Activated CD4-positive, alpha-beta T cell treated with anti-CD3 and anti-CD28 coated beads, Interleukin-2, amount 50 U/mL, for 48 hours (primary cell): ENCODE results near the gene UTF1.
"Not testable (repeated sequence)": the region's sequence is repeated elsewhere in the genome, so short reads cannot be mapped to it uniquely, and the experiment has no call there.

ENCODE experiments used
- DNase-seq, 2 experiments: peaks; one replicate each; pipeline ENCODE4 v3.0.0-alpha.2; 2020

The UTF1 gene

DNA sequence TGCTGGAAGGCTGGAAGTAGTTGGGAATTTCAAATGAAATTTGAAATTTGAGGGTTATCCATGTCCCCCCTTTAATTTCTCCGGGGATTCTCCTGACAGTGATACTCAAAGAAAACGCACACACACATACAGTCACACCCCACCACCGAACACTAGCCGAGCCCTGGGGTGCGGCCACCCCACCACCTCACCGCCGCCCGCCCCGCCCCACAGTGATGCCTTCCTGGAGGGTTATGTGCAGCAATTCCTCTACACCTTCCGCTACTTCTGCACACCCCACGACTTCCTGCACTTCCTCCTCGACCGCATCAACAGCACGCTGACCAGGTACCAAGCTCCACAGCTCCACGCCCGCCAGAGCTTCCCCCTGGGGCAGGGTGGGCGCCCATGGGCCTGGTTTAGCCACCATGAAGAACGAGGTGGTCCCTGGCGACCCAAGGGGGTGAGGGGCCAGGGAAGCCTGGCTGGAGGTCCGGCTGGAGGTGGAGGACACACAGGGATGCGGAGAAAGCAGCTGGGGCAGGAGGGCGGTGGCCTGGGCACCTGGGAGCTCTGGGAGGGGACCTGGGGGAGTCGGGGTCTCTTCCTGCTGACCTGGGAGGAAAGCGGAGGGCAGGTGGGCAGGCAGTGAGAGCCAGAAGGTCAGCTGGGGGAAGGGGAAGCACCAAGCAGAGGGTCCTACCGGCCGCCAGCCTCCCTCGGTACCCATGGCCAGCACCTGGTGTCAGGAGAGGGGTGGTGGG, 19.4 kb upstream of the UTF1 start:
- no peak for DNase-seq

DNA sequence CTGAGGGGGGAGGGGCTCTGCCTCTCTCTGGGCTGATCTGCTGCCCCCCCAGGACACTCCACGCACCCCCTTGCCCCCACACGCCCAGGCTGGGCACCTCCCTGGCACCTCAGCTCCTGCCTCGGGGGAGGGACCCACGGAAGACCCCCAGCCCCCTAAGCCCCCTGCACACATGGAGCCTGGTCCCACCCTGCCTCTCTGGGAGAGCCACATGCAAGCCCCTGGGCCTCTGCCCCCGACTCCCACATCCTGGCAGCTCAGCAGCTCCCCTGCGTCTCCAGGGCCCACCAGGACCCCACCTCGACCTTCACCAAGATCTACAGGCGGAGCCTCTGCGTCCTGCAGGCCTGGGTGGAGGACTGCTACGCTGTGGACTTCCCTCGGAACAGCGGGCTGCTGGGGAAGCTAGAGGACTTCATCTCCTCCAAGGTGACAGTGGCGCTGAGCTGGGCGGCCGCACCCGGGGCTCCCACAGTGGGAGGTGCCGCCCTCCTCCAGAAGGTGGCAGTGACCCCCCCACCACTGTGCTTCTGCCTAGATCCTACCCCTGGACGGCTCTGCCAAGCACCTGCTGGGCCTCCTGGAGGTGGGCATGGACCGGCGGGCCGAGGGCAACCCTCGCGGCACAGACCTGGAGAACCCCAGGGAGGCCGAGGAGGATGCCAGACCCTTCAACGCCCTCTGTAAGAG, 18.7 kb upstream of the UTF1 start:
- DNase-seq: no peak

DNA sequence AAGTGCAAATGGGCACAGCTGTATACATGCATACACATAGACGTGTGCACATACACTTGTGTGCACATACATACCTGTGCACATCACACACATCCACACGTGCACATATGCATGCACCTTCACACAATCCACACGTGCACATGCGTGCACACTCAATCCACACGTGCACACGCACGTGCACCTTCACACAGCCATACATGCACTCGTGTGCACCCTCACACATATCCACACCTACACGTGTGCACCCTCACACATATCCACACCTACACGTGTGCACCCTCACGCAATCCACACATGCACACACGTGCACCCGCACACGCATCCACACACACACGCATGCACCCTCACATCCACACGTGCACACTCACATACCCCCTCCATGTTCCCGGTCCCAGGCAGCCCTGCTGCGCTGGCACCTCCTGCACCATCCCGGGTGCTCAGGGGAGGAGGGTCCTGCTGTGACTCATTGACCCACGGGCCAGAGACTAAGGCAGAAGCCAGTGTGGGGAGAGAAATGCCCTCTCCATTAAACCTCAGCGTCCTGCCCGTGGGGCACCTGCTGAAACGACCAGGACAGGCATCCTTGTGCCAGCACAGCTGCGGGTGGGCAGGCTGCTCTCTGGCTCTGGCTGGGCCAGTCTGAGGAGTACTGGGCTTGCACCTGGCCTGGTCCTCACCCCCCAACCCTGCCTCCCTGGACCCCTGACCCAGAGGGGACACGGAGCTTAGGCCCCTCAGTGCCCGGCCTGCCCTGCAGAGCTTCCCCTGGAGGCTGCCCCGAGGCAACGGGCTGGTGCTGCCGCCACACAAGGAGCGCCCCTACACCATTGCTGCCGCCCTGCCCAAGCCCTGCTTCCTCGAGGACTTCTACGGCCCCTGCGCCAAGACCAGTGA, 17.8 kb upstream of the UTF1 start:
- DNase-seq: no peak

DNA sequence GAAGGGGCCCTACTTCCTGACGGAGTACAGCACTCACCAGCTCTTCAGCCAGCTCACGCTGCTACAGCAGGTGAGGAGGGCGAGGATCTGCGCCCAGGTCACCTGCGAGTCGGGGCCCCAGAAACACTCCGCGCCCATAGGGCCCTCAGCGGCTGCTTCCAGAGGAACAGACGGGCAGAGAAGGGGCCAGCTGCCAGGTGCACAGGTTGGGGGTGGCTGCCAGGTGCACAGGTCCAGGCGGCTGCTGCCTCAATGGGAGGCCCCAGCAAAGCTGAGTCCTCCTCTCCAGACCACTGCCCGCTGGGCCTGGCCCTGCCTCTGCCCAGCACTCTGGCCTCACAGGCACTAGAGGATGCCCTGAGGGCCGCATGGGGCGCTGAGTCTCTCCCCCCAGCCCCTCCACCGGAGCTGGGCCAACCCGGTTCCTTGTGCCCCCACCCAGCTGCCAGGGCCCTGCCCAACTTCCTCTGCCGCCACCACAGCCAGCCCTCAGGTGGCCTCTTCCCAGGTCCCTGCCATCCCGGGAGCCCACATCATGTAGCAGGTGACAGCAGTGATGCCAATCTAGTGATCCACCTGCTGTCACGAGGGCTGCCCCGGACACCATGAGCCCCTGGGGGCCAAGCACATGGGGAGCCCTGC, 17.0 kb upstream of the UTF1 start:
- no peak for DNase-seq

DNA sequence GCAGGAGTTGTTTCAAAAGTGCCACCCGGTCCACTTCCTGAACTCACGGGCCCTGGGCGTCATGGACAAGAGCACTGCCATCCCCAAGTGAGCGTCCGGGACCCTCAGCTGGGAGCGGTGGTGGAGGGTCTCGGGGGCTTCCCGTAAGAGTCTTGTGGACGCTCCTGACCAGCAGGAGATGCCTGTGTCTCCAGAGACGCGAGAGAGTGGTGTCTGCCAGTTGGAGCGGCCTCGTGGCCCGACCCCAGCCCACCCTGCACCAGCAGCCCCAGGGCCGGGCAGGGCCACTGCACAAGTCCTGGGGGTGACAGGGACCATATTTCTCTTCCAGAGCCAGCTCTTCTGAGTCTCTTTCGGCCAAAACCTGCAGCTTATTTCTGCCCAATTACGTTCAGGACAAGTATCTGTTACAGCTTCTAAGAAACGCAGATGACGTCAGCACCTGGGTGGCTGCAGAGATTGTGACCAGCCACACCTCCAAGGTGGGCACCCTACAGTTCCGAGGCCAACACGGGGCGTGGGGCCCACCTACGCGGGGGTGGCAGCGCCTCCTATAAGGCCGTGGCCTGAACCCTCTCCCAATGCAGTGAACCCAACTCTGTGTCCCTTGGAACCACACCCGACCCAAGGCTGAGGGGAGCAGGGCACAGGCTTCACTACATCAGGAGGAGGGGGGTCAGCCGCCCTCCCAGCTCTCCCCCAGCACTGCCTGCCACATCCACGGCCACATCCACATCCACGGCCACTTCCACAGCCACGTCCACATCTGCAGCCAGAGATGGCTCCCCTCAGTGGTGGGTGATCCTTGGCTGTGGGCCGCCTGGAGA, 16.2 kb upstream of the UTF1 start:
- DNase-seq: no peak

DNA sequence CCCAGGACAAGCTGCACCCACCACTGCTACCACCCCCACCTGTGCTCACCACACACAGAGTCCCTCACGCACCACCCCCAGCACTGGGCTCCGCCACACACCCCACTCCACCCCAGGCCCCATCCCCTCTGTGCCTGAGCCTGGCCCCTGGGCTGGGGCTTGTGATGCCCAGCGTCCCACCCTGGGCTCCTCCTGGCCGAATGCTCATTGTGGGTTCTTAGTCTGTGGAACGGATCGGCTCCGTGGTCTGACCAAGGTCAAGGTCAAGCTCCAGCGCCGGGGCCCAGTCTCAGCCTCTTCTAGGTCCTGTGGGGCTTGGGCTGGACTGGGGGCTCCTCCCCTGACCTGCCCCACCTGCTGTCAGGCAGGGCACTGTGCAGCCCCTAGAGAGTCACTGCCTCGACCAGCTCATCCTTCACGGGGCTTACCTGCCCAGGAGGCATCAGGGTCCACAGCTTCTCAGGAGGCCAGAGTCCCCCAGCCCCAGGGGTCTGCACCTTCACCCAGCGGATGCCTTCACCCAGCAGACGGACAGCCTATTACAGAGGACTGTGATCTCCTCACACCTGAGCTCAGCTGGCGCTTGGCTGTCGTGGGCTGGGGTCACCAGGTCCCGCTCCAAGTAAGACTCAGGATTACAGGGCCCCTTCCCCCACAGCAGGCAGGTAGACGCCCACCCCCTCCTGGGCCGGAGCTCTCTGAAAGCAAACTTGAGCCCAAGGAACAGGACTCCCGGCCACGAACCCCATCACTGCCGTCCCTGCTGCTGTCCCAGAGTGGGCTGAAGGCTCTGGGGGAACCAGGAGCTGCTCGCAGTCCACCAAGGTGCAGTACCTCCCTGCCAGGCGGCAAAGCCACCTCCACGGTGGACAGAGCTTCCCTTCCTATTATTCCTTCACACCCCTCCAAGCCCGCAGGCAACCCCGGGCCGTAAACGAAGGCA, 15.3 kb upstream of the UTF1 start:
- DNase-seq: no peak

DNA sequence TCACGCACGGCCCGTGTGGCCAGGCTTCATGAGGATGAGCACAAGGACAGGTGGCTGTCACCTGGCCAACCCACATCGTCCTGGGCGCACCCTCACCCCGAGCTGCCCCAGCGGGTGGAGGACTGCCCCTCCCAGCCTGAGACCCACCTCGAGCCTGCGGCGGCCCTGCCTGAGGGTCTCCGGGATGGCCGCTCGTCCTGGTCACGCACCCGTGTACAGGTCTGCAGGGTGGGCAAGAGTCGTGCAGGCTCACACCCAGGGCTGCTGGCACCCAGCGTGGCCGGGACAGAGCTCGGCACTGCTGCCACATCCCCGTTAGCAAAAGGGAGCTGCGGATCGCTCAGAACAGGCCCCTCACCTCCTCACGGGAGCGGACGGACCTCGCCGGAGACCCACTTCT, 14.4 kb upstream of the UTF1 start:
- DNase-seq: no peak

DNA sequence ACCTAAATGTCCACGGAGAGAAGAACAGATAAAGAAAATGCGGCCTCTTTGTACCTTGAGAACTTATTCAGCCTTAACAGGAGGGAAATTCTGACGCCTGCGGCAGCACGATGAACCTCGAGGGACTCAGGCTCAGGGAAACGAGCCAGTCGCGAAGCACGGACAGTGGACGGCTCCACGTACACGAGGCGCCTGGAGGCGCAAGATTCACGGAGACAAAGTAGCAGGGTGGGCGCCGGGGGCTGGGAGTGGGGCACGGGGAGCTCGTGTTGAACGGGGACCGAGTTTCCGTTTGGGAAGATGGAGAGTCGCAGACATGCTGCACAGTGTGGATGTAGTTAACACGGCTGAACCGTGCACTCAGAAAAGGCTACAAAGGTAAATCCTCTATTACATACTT, 13.2 kb upstream of the UTF1 start:
- no peak for DNase-seq

DNA sequence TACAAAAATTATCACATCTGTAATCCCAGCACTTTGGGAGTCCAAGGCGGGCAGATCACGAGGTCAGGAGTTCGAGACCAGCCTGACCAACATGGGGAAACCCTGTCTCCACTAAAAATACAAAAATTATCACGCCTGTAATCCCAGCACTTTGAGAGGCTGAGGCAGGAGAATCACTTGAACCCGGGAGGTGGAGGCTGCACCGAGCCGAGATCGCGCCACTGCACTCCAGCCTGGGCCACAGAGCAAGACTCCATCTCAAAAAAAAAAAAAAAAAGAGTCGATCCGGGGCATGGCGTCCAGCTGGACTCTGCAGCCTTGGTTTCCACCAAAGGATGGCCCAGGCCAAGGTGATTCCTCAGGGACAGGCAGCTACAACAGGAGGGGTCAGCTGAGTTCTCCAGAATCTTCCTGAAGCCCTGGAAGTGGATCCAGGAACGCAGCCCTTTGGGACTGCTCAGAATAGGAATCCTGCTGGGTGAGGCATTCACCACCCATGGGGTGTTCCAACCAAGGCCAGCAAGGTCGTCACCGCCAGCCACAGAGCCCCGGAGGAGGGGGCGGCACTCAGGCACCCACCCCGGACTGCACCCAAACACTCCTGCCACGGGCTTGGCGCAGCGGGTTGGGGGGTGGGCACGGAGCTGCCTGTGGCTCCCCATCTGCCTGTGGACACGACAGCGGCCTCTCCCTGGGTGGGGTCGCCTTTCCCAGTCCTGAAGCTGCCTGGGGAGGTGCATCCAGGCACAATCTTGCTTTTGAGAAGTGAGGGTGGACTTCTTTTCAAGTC, 12.0 kb upstream of the UTF1 start:
- no peak for DNase-seq

DNA sequence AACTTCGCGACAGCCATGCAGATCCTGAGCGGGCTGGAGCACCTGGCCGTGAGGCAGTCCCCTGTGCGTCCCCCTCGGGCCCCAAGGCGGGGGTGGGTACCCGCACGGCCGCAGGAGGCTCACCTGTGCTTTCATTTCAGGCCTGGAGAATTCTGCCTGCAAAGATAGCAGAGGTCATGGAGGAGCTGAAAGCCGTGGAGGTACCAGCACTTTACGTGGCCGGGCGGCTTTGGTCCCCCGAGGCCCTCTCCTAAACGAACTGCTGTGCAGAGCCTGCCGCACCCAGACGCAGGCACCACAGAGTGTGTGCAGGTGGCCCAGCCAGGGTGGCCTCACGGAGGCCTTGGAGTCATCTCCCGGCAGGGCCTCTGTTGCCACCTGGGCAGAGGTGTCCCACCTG, 11.1 kb upstream of the UTF1 start:
- DNase-seq: no peak

DNA sequence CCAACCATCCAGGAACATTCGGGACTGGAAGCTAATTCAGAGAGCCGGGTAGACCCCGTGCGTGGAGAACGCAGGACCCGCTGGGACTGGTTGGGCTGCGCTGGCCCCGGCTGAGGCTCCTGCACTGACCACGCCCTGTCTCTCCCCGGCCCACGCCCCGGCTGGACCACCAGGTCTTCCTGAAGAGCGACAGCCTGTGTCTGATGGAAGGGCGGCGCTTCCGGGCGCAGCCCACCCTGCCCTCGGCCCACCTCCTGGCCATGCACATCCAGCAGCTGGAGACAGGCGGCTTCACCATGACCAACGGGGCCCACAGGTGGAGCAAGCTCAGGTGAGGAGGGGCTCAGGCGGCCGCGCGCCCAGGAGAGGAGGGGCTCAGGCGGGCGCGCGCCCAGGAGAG, 10.2 kb upstream of the UTF1 start:
- no peak for DNase-seq

DNA sequence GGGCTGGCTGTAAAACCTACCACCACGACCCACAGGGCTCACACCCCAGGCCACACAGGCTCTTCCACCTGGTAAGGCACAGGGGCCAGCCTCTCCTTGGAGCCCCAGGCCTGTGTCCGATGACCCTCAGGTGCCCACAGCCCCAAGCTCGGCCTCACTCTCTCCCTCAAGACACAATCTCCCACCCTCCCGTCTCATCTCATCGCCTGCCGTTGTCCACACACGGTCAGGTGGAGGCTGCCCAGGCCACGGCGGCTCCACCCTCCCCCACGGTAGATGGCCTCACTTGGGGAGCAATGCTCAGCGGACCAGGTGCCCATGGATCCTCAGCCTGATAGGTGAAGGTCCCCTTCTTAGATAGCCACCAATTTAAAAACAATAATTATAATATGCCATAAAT, 8.7 kb upstream of the UTF1 start:
- DNase-seq: no peak

DNA sequence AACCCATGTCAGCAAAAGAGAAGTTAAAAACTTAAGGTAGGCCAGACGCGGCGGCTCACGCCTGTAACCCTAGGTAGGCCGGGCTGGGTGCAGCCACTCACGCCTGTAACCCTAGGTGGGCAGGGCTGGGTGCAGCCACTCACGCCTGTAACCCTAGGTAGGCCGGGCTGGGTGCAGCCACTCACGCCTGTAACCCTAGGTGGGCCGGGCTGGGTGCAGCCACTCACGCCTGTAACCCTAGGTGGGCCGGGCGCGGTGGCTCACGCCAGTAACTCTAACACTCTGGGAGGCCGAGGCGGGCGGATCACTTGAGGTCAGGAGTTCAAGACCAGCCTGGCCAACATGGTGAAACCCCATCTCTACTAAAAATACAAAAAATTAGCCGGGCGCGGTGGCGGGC, 8.3 kb upstream of the UTF1 start:
- DNase-seq: not testable (repeated sequence)

DNA sequence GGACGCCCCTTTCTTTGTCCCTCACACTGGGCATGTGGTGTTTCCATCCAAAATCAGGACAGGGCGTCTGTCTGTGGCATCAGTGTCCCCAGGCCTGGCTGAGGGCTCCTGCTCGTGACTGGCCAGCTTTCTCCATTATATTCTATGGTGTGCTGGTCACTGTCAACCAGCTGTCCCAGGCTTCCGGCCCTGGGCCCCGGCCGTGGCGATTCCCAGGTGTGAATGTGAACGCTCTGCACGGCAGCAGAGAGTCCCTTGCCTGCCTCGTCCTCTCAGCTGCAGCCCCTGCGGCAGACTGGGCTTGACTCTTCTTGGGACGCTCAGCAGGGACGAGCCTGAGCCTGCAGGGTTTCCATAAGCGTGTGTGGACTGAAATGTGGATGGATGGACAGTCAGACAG, 5.9 kb upstream of the UTF1 start:
- DNase-seq: no peak

DNA sequence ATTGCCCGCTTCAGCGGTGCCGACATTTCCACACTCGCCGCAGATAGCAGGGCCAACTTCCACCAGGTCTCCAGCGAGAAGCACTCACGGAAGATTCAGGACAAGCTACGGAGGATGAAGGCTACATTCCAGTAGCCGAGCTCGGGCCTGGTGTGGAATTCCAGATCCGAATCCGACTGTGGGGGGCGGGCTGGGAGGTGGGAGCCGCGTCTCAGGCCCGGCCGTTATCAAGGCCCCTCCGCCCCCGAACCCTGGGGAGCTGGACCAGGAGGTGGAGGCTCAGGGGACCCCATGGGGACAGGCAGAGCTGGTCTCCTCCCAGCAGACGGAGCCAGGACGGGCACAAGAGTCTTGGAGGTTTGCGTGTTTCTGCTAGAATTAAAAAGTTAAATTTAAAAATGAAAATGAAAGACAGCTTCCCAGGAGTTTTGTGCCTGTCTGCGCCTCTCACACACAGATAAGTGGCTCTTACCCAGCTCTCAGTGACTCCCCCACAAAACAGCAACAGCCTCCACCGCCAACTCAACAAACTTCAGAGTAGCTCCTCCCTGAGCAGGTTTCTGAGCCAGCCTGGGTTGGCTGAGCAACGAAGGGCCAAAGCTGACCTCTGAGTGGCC, 5.2 kb upstream of the UTF1 start:
- no peak for DNase-seq

DNA sequence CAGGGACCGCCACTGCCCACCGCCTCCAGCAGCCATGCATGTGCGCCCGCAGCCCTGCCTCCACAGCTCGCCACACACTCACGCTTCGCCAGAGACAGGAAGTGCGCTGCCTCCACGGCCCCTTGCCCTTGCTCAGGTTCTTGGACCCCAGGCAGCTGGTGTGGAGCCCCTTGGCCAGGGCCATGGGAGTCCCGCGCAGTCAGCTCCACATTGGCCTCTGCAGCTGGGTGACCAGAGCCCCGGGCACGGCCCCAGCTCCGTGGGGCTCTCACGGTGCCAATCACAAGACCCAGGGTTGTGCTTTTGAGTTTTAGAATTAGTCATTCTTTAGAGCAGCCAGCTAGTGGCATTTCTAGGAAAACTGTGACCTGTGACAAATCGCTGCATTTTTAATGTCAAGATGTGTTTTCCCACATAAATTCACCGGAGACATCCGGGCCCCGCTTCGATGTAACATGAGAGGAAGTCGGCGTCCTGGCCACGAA, 4.3 kb upstream of the UTF1 start:
- DNase-seq: peak; percentile 26 to 40

DNA sequence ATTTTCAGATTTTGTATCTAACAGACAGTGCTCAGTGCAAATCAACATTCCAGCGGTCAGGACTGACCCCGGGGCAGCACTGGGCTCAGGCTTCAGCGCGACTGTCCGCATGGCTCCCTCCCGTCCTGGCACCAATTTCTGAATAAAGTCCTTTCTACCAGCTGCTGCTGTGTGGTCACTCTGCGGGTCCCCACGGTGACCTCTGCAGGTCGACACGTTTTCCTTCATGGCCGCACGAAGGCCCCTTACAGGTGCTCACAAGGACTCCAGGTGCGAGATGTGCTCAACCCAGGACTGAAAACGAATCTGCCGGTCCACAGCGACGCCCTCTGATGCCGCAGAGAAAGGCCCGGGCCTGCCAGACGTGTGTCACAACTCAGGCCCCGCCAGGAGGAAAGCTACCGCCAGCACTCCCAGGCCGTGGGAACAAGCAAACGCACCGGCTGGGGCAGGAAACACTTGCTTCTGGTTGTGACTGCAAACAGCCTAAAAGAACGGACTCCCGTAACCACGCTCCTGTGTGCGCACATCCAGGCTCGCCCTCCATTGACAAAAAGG, 3.7 kb upstream of the UTF1 start:
- DNase-seq: peak in 1 of 2 experiments; percentile 36

DNA sequence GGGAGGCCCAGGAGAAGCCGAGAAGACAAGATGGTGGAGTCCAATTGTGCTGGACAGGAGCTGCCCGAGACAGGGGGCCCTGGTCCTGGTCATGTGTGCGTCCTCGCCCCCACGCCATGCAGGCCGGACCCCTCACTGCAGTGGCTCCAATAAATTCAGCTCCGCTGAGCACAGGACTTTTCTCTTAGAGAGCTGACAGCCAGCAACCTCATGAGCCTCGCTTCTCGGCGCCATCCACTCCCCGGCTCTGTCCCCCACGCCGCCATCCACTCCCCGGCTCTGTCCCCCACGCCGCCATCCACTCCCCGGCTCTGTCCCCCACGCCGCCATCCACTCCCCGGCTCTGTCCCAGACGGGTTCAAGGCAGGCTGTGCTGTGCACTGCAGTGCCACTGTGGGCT, 2.8 kb upstream of the UTF1 start:
- no peak for DNase-seq
